HG03280 (cell line): ENCODE data around the gene ALOX5AP.
A peak's percentile ranks its signal among the peaks of the same experiment; 100 is the strongest.

Source experiments
- ATAC-seq: cut with Tn5 transposase; IDR thresholded peaks from one replicate; pipeline ENCODE4 v1.9.1; 2021; ENCODE audit warnings: mild to moderate bottlenecking, moderate library complexity; ENCODE audit not compliant: unreplicated experiment

The ALOX5AP gene

DNA sequence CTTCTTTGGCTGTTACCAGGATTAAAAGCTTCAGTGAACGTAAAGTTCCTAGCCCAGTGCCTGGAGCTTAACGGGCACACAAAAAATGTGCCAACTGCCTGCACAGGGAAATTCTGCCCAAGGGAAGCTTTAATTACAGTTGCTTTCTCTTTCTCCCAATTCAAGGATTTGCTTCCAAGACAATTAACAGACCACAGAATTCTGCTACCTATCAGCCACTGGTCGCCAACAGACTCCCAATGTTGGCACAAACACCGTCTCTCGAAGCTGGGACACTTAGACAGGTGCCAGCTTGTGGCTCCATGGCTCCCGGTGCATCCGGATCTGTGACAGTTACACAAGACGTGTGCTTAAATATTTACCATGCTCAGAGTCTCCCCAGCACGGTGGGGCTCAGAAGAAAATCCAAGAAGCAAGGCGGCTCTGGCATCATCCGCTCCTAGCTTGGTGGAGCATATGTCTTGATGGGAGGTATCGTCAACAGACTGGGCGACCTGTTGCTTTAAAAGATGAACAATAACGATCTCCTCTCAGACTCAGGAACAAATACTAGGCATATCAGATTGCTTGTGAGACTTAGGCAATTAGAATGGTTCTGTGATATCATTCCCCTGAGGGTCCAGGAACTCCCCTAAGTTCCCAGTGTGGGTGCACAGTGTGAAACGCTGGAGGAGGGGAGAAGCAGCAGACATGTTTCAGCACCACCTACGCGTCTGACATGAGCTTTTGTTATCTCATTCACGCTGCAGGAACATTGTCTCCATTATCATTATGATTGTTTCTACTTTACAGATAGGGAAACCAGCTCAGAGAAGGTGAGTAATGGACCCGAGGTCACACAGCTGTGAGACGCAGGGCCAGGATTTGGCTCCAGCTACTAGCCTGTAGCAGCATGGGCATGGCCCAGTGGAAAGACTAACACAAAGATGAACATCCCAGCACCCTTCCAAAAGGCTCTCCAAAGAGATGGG is 61.6 kb downstream of the ALOX5AP start:
- no peak for ATAC-seq

GRCh38 chr13:30797847-30798535 is 62.6 kb downstream of the ALOX5AP start:
- ATAC-seq: no peak

- ATAC-seq: no peak
These were observed 63.5 kb downstream of the ALOX5AP start for GRCh38 chr13:30798776-30799355.

GRCh38 chr13:30799356-30799824 is 64.0 kb downstream of the ALOX5AP start:
- no peak for ATAC-seq

DNA sequence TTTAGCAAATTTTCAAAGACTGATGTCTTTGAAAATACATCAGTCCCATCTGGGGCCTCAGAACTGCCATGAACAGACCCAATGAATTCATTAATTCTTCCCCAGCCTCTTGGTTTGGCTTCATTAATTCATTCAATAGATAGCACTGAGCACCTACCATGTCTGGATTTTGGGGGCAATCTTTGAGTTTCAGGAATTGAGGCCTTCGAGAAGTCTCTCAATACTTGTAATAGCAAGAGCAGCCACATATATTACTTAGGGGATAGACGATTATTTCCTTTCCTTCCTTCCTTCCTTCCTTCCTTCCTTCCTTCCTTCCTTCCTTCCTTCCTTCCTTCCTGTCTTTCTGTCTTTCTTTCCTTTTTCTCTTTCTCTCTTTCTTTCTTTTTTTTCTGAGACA is 64.8 kb downstream of the ALOX5AP start:
- ATAC-seq: no peak

- ATAC-seq: peak; percentile 12
These were observed 67.2 kb downstream of the ALOX5AP start for GRCh38 chr13:30802501-30802900.

DNA sequence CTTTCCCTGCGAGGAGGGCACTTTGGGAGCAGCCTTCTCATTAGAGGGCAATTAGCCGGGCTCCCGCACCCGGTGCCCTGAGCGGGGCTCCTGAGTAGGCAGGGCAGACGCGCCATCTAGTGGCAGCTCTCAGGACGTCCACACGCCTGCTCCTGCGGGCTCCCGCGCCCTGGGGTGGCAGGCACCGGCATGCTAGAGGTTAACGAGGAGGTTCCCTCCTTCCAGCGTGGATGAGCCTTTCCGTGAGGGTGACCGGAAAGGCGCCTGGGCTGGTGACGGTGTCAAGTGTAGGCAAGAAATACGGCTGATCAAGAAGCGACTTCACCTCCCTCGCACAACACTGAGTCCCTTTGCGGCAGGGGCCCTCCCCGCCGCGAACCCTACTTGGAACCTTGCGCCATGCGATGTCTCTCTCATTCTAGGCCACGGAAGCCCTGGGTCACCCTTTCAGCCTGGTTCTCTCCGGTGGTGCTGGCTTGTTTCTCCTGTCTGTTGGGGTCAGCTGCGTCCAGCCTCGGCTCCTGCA is 67.7 kb downstream of the ALOX5AP start:
- peak; percentile 92 for ATAC-seq

DNA sequence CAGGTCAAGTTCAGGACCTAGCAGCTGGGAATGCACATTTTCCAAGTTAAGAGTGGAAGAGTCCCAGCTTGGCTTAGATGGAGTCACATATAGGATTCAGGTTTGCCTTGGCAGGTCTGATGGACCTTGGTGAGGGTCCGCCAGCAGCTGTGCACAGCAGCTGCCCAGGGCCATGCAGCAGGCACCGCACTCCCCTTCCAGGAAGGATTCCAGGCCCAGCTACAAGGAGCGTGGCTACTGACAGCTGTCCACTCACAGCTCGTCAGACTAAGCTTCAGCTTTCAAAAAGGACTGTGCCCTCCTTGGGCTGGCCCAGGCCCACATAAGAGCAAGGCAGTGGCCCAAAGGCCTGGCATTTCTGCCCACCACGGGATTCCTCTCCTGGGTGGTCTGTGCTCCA is 68.4 kb downstream of the ALOX5AP start:
- ATAC-seq: no peak

- no peak for ATAC-seq
These were observed 69.1 kb downstream of the ALOX5AP start for GRCh38 chr13:30804474-30804873.

DNA sequence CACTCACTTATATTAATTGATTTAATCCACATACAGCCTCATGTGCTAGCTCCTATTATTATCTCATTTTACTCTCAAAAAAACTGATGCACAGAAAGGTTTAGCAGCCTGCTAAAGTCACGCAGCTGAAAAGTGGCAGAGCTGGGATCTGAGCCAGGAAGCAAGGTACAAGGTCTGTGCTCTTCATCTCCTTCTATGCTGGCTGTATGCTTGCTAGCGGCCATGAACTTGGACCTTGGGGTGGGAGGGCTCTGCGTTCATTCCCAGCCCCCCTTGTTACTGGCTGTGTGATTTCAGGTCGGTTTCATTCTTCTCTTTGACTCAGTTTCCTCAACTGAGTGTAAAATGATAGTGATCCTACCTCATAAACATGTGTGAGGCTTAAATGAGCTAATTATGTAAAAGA is 69.8 kb downstream of the ALOX5AP start:
- no peak for ATAC-seq

GRCh38 chr13:30805603-30806011 is 70.3 kb downstream of the ALOX5AP start:
- ATAC-seq: no peak

DNA sequence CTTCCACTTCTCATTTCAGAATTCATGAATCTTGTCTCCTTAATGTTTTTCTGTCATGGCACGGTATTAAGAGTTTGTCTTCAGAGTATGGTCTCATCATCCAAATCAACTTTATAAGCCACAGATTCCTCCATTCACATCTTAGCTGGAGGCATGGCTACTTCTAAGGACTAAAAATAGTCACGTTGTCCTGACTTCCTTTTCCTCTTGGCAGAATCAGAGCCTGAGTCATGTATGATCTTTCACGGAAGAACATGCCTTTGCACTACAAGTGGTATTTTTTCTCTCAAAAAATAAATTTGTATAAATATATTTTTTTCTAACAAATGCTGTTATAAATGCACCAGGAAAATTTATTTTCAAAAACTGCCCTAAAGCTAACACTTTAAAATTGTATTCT is 71.4 kb downstream of the ALOX5AP start:
- no peak for ATAC-seq

GRCh38 chr13:30807392-30807791 is 72.0 kb downstream of the ALOX5AP start:
- no peak for ATAC-seq

DNA sequence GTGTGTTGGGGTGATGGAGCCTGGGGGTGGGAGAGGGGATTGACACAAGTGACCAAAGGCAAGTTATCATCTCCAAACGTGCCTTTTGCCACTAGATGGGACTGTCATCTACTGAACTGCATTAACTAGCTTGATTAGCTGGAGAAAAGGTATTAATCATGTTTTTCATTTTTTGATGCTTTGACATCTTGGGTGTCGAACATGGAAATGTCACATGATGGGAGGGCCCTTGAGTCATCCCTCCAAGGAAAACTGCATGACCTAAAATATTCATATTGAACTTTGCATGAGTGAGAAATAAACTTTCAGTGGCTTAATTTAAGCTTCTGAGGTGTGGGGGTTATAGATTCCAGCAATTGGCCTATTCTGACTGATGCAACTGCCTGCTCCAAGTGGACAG is 73.3 kb downstream of the ALOX5AP start:
- no peak for ATAC-seq

DNA sequence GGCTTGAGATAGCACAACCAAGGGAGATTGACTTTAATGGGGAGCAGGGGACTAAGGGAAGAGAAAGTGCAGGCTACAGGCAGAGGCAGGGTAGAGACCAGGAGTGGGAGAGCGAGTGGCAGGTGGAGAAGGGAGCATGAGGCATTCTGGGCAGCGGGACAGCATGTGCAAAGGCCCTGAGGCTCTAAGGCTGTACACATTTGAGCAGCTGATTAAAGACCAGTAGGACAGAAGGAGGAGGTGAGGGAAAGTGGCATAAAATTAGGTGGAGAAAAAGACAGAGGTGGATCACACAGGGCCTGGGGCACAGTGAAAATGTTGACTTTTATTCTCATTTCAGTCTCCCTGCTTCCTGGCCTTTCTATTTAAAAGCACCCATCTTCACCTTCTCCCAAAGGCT is 74.4 kb downstream of the ALOX5AP start:
- ATAC-seq: no peak

GRCh38 chr13:30810261-30810701 is 74.9 kb downstream of the ALOX5AP start:
- no peak for ATAC-seq

GRCh38 chr13:30810801-30811200 is 75.5 kb downstream of the ALOX5AP start:
- ATAC-seq: no peak
